GM19239 (cell line): Measurements from ENCODE around the gene CASP9.
A peak's percentile ranks its signal among the peaks of the same experiment; 100 is the strongest.
"Not testable (repeated sequence)": the region's sequence is repeated elsewhere in the genome, so short reads cannot be mapped to it uniquely, and the experiment has no call there.

Source experiments
- DNase-seq: peaks from one replicate; pipeline ENCODE4 v3.0.0; 2011; ENCODE audit warnings: low spot score; ENCODE audit not compliant: insufficient read length
- FAIRE-seq: peaks from 2 replicates; lab custom pipeline; 2011; peaks lifted over from hg19 to GRCh38; lab: Jason Lieb, UNC

The CASP9 gene

GRCh38 chr1:15506831-15507230 is 17.2 kb downstream of the CASP9 start:
- DNase-seq (no peak), FAIRE-seq (no peak)

DNA sequence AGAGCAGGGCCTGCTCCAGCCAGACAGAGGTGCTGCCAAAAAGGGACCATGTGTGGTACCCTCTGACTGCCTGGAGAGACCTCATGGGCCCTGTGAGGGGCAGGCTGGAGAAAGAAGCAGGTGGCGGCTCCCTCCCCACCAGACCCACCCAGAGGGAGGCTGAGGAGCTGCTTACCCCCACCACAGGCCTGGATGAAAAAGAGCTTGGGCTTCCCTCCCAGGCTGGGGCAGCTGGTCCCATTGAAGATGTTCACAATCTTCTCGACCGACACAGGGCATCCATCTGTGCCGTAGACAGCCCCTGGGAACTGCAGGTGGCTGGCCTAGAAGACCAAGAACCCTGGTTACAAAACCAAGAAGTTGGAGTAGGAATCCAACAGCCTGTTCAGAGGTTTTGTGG is 19.6 kb downstream of the CASP9 start:
- no peak for DNase-seq
- no peak for FAIRE-seq

- DNase-seq, result peak; percentile 67
- FAIRE-seq, result peak; percentile 71
Measured at GRCh38 chr1:15501208-15502032, 22.6 kb downstream of the CASP9 start.

DNA sequence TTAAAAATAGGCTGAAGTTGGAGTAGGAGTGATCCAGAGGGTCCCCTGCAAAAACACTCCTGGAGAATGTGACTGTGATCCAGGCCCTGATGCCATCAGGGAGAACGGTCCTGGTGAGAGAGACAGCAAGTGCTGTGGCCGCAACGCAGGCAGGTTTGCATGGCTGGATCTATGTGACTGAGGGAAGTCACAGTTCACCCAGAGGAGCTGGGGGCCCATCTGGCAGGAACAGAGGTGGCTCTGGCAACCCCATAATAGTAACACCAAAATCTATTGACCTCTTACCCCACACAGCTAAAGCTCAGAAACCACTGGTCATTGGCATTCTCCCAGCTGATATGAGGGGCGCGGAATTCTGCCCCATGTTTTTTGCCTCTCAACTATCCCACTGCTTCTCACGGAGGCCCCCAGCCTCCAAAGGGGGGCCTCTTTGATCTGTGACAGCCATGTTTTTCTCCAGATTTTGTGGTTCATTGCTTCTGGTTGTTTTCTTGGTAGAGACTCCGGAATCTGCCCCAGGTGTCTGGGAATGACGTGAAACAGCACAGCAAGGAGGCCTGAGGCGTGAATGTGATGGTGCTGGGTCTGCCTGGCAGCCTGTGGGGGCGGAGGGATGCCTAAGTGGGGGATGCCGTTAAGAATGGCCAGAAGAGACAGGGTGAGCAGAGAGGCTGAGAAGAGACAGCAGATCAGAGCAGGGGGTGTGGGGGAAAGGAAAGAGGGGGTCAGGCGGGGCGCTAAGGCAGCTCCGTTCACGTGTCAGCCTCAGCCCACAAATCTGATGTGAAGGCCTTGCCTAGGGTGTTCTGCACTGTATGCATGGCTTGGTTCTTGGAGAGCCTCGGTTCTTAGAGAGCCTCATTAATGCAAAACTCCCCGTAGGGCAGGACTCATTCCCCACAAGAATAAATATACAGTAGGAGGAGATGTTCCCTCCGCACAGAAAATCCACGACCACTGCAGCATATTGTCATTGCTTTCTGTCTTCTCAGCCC is 23.5 kb downstream of the CASP9 start:
- FAIRE-seq (no peak), DNase-seq (no peak)

GRCh38 chr1:15493869-15494390 is 30.1 kb downstream of the CASP9 start:
- FAIRE-seq, result no peak
- no peak for DNase-seq

DNA sequence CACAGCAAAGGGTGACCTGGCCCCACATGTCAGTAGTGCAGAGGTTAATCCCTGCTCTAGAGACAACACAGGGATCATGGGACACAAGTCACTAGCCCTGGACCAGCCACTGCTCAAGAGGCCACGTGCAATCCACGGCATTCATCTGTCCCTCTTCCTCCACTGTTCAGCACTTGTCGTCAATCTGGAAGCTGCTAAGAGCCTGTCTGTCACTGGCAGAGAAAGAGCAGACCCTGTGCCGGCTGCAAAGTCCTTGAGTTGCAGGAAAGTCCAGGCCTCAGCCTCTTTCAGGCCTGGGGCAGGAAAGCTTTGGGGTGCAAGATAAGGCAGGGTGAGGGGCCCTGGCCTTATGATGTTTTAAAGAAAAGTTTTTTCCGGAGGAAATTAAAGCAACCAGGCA is 31.4 kb downstream of the CASP9 start:
- DNase-seq (no peak), FAIRE-seq (no peak)

DNA sequence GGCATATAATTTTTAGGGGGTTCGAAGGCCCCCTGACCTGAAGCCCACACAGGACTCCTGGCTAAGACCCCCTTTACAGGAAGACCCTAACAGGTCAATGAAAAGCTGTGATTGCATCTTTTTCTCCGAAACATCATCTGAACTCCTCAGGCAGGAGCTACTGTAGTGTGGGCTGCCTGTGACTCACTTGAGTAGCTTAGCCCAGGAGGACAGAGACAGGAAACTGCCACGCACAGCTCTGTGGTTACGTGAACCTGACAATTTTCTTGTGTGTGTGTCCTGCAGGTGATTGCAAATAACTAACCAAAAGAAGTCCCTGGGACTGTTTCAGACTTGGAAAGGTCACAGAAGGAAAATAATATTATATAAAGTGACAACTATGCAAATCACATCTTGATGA is 33.0 kb downstream of the CASP9 start:
- FAIRE-seq, DNase-seq: not testable (repeated sequence)

DNA sequence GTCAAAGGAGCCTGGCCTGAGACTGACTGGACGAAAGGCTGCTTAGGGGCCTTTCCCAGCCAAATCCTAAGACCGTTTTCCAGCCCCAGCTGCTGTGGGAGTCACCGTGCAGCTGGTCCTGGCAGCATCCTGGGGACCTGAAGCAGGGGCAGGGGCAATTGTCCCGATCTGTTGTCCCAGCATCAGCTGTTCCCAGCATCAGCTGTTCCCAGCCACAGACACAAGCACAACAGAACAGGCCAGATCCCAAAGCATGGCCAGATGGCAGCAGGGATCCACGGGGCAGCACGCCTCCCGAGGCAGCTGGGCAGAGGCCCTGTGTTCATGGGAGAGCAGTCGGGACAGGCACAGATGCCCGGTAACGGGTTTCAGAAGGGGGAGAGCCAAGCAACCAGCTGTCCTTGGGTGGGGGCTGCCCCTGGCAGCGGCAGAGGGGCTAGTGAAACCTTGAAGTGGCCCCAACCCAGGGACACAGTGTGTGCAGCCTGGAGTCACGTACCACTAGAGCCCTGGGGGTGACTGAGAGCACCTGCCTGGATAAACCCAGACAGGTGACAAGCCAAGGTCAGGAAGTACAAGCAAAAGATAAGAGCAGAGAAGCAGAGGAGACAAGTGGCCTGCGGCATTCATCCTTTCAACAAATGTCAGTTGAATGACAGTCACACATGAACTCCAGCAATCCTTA is 34.8 kb downstream of the CASP9 start:
- FAIRE-seq (no peak), DNase-seq (no peak)

DNA sequence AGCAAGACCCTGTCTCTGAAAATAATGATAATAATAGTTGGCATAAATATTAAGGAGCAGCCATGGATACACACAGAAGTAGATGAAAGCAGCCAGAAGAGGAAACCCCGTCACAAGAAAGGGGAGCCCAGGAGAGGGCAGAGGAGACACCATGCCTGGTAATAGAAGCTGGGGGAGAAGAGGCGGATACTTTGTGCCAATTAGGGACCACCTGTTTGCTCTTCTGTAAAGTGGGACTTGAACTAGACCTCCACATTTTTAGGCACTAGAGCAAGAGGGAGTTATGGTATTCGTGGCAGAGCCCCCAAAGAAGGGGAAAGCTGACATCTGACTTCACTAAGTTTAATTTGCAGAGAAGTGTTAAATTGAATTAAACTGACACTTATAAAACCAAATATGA is 35.6 kb downstream of the CASP9 start:
- DNase-seq, result no peak
- FAIRE-seq, result peak; percentile 60

DNA sequence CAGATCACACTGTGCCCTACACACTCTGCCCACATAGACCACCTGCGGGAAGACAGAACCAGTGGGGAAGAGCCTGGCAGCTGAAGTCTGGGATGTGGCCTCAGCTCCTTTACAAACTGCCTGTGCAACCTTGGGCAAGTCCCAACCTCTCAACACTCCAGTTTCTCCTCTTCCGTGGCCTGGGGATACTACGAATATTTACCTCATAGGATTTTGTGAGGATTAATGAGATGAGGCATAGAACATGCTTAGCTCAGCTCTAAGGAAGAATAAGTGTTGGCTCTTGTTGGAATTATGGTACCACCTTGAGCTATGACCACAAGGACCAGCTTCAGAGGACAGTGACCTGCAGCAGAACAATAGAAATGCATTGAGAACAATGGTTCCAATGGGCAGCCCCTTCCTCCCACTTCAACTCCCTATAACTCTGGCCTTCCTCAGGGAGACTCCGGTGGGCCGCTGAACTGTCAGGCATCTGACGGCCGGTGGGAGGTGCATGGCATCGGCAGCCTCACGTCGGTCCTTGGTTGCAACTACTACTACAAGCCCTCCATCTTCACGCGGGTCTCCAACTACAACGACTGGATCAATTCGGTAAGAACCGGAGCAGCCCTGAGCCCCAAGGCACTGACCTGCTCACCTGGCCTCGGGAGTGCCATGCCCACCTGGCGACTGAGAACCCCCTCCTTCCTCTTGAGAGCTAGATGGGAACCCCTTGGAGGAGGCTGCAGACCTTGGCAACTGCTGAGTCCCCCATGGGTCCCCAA is 37.0 kb downstream of the CASP9 start:
- FAIRE-seq, DNase-seq: not testable (repeated sequence)

GRCh38 chr1:15485636-15486035 is 38.4 kb downstream of the CASP9 start:
- FAIRE-seq, result no peak
- no peak for DNase-seq

GRCh38 chr1:15484443-15484842 is 39.6 kb downstream of the CASP9 start:
- not testable (repeated sequence) for FAIRE-seq, DNase-seq

- FAIRE-seq, result no peak
- DNase-seq, result no peak
Measured at GRCh38 chr1:15483971-15484370, 40.0 kb downstream of the CASP9 start.

GRCh38 chr1:15482983-15483543 is 41.0 kb downstream of the CASP9 start:
- not testable (repeated sequence) for FAIRE-seq, DNase-seq

- not testable (repeated sequence) for DNase-seq, FAIRE-seq
Measured at GRCh38 chr1:15482455-15482854, 41.6 kb downstream of the CASP9 start.

DNA sequence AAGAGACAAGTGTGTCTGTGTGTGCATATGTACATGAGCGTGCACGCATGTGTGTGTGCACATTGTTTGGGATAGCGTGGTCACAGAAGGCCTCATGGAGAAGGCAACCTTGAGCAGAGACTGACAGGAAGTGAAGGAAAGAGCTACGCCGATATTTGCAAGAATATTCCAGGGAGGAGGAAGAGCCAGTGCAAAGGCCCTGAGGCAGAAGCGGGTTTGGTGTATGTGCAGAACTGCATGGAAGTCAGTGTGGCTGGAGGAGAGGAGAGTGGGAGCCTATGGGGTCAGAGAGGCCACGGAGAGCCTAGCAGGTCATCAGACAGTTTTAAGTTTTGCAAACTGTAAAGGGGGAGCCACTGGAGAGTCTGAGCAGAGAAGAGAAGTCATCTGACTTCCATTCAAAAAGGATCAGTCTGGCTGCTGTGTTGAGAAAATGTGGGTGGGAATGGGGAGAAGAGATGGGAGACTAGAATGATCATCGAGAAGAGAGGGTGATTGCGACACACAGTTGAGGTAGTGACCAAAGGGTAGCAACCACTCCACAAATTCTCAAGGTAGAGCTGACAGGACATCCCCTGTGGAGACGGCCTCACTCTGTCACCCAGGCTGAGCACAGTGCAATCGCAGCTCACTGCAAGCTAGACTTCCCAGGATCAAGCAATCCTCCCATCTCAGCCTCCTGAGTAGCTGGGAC is 44.2 kb downstream of the CASP9 start:
- FAIRE-seq (no peak), DNase-seq (no peak)

DNA sequence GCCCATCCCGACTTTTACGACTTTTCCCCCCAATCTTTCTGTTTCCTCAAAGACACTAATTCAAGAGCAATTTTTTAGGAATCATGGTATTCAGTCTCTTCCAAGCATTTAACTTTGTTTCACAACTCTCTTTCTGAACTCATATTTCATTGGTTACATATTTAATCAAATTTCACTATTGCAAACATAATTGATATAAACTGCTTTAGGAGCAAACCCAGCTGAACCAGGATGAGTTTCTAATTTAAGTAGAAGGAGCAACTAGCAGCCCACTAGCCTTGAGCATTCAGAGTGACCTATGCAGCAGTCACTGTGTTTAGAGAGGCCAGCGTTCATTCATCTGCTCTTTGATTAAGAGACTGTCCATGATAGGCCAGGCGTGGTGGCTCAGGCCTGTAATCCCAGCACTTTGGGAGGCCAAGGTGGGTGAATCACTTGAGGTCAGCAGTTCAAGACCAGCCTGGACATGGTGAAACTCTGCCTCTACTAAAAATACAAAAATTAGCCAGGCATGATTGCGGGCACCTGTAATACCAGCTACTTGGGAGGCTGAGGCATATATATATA is 46.3 kb downstream of the CASP9 start:
- no peak for FAIRE-seq

DNA sequence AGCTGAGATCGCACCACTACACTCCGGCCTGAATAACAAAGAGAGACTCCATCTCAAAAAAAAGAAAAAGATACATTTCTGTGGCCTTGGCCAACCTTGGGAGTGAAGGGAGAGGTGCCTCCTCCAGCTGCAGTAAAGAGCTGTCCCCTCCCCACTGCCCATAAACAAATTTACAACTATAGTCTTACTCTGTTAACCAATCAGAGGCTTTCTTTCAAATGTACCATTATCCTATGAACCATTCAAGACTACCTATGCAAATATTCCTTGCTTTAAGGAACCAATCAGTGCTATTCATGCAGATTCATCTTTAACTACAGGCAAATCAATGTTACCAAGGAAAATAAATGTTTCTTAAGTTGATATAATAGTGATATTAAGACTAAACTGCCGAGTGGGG is 47.1 kb downstream of the CASP9 start:
- FAIRE-seq (no peak), DNase-seq (no peak)

More for the DNA sequence above, 46.3 kb downstream of the CASP9 start:
- DNase-seq, result no peak
